SK-N-SH (cell line): ENCODE data around the gene STEAP3. TPM values are rescaled to one million over a fixed set of nuclear protein-coding genes. Genes with fewer than 3 reads are reported as not detected.

Experiments
- CTCF ChIA-PET: fragments of 300-600, 350-600 bp; formaldehyde crosslinking; extraction: SDS; loops from one replicate; lab custom pipeline; 2021; lab: Yijun Ruan, JAX
- POLR2A ChIA-PET: fragments of 350-600 bp; sonication (Branson Sonifier 250); formaldehyde crosslinking; extraction: SDS; loops from one replicate; lab custom pipeline; 2020; ENCODE audit warnings: antibody characterized with exemption, inconsistent platforms; lab: Yijun Ruan, JAX
- DNase-seq: peaks from one replicate; pipeline ENCODE4 v3.0.0; 2012
- H2AFZ ChIP-seq: fragments of 200-600 bp; sonication (generic); 2 replicates; pipeline ENCODE4 v1.8.1; 2016; ENCODE audit warnings: antibody characterized with exemption, mild to moderate bottlenecking, low read depth
- H3F3A ChIP-seq: fragments of 200-600 bp; sonication (generic); replicated peaks from 2 replicates; pipeline ENCODE3; 2016; ENCODE audit warnings: antibody characterized with exemption, mild to moderate bottlenecking; ENCODE audit not compliant: insufficient read depth
- H3K27ac ChIP-seq, 2 experiments: fragments of 200-500 bp in 1 of 2; fragments of 200-600 bp in 1 of 2; sonication (Bioruptor generic) in 1 of 2; sonication (generic), shearing (Covaris generic) in 1 of 2; 2 replicates each; pipeline versions ENCODE4 v1.5.1 to v1.6.1; 2014 to 2016; ENCODE audit warnings: low read depth in 2 of 2, inconsistent platforms in 1 of 2, low read length in 1 of 2, mild to moderate bottlenecking in 1 of 2, mixed read lengths in 1 of 2
- H3K27me3 ChIP-seq: fragments of 200-600 bp; sonication (generic), shearing (Covaris generic); 2 replicates; pipeline ENCODE4 v1.6.1; 2016; ENCODE audit warnings: mixed run types; ENCODE audit not compliant: insufficient read depth
- H3K36me3 ChIP-seq, 2 experiments: fragments of 200-500 bp in 1 of 2; fragments of 200-600 bp in 1 of 2; sonication (Bioruptor generic) in 1 of 2; sonication (generic) in 1 of 2; replicated peaks in 1 of 2; 2 replicates each; pipeline versions ENCODE3 to v1.5.1; 2014 to 2016; ENCODE audit warnings: low read length in 1 of 2, mild to moderate bottlenecking in 1 of 2; ENCODE audit not compliant: insufficient read depth in 2 of 2, control insufficient read depth in 1 of 2
- H3K4me1 ChIP-seq, 2 experiments: fragments of 200-500 bp in 1 of 2; fragments of 200-600 bp in 1 of 2; sonication (Bioruptor generic) in 1 of 2; sonication (generic), shearing (Covaris generic) in 1 of 2; 2 replicates each; pipeline versions ENCODE4 v1.5.1 to v1.6.1; 2014 to 2016; ENCODE audit warnings: low read depth in 1 of 2, low read length in 1 of 2, mixed run types in 1 of 2; ENCODE audit not compliant: insufficient read depth in 2 of 2, control insufficient read depth in 1 of 2
- H3K4me2 ChIP-seq: fragments of 200-600 bp; sonication (generic), shearing (Covaris generic); 2 replicates; pipeline ENCODE4 v1.6.1; 2017; ENCODE audit warnings: mixed run types
- H3K4me3 ChIP-seq, 2 experiments: fragments of 200-500 bp in 1 of 2; fragments of 200-600 bp in 1 of 2; sonication (Bioruptor generic) in 1 of 2; sonication (generic), shearing (Covaris generic) in 1 of 2; 2 replicates each; pipeline versions ENCODE4 v1.5.1 to v1.8.1; 2014 to 2016; ENCODE audit warnings: low read depth in 2 of 2, inconsistent platforms in 1 of 2, low read length in 1 of 2, mild to moderate bottlenecking in 1 of 2, mixed read lengths in 1 of 2, moderate library complexity in 1 of 2
- H3K79me2 ChIP-seq: fragments of 200-600 bp; sonication (generic); 2 replicates; pipeline ENCODE4 v1.8.1; 2017; ENCODE audit warnings: mild to moderate bottlenecking; ENCODE audit not compliant: insufficient read depth
- H3K9ac ChIP-seq: fragments of 200-600 bp; sonication (generic); 2 replicates; pipeline ENCODE4 v1.6.1; 2017; ENCODE audit warnings: mixed run types
- H3K9me2 ChIP-seq: fragments of 200-600 bp; sonication (generic); 2 replicates; pipeline ENCODE4 v1.6.1; 2017; ENCODE audit warnings: mixed run types
- H3K9me3 ChIP-seq: fragments of 200-600 bp; sonication (generic); 2 replicates; pipeline ENCODE4 v1.6.1; 2017; ENCODE audit warnings: mixed run types, mild to moderate bottlenecking, moderate library complexity
- H4K20me1 ChIP-seq: fragments of 200-600 bp; sonication (generic); 2 replicates; pipeline ENCODE4 v1.6.1; 2017; ENCODE audit warnings: mild to moderate bottlenecking, mixed run types; ENCODE audit not compliant: insufficient read depth
- EP300 ChIP-seq, 2 experiments: IDR thresholded peaks; 2 replicates each; pipeline versions ENCODE4 v1.4.0 to v1.6.1; 2012; ENCODE audit warnings: borderline replicate concordance in 1 of 2, low read depth in 1 of 2, low read length in 1 of 2
- FOXJ3 ChIP-seq: sonication (generic); formaldehyde crosslinking; IDR thresholded peaks from 2 replicates; pipeline ENCODE4 v1.5.1; 2020; ENCODE audit warnings: mild to moderate bottlenecking, missing genetic modification reagents
- FOXM1 ChIP-seq: IDR thresholded peaks from 2 replicates; pipeline ENCODE4 v1.4.0; 2012; ENCODE audit warnings: low read depth, mild to moderate bottlenecking
- JUND ChIP-seq: IDR thresholded peaks from 2 replicates; pipeline ENCODE4 v1.4.0; 2012
- MXI1 ChIP-seq: IDR thresholded peaks from 2 replicates; pipeline ENCODE4 v1.6.1; 2012; ENCODE audit warnings: mild to moderate bottlenecking, low read depth, low read length, improper control_type of control experiment
- NFIC ChIP-seq: IDR thresholded peaks from 2 replicates; pipeline ENCODE4 v1.4.0; 2012; ENCODE audit warnings: borderline replicate concordance
- NRF1 ChIP-seq: IDR thresholded peaks from 2 replicates; pipeline ENCODE4 v1.6.1; 2012; ENCODE audit warnings: low read depth, mild to moderate bottlenecking, low read length
- PBX3 ChIP-seq: IDR thresholded peaks from 2 replicates; pipeline ENCODE4; 2012
- POLR2AphosphoS5 ChIP-seq: IDR thresholded peaks from 2 replicates; pipeline ENCODE4 v1.6.1; 2012; ENCODE audit warnings: low read depth, low read length
- RCOR1 ChIP-seq: fragments of 150-350 bp; IDR thresholded peaks from 2 replicates; pipeline ENCODE4 v1.6.1; 2017; ENCODE audit warnings: antibody characterized with exemption, low read length
- REST ChIP-seq: IDR thresholded peaks from 2 replicates; pipeline ENCODE4 v1.6.1; 2012; ENCODE audit warnings: mild to moderate bottlenecking, low read depth, low read length, moderate library complexity
- SIN3A ChIP-seq: IDR thresholded peaks from 2 replicates; pipeline ENCODE4 v1.6.1; 2012; ENCODE audit warnings: low read depth, mild to moderate bottlenecking, low read length, moderate library complexity, borderline replicate concordance
- TEAD4 ChIP-seq: IDR thresholded peaks from 2 replicates; pipeline ENCODE4 v1.4.0; 2012; ENCODE audit warnings: mild to moderate bottlenecking, borderline replicate concordance; ENCODE audit not compliant: insufficient read depth
- USF2 ChIP-seq: fragments of 150-350 bp; IDR thresholded peaks from 2 replicates; pipeline ENCODE4 v1.6.1; 2017; ENCODE audit warnings: antibody characterized with exemption, low read length, low read depth, borderline replicate concordance
- YY1 ChIP-seq: IDR thresholded peaks from 2 replicates; pipeline ENCODE4 v1.4.0; 2012; ENCODE audit warnings: low read depth, mild to moderate bottlenecking
- ZBTB33 ChIP-seq: IDR thresholded peaks from 2 replicates; pipeline ENCODE4 v1.4.0; 2012; ENCODE audit warnings: low read depth, borderline replicate concordance
- WGBS: methylation state at CpG from one replicate; pipeline ENCODE4 v1.1.6; 2017; ENCODE audit warnings: low lambda C conversion rate; 5-methylcytosine and 5-hydroxymethylcytosine counted together
- polyA plus RNA-seq, 3 experiments: library from polyadenylated mRNA; depleted of rRNA; stranded (reverse); fragments of >200 nt; gene quantifications; 2 replicates each; pipeline ENCODE4 v1.2.3, GENCODE V29; 2012

Gene STEAP3
- polyA plus RNA-seq, 1 of the 3 experiments (the other 2 are of a cell fraction) = 30.6 TPM

GRCh38 chr2:119195887-119196286, 27.7 kb upstream of the STEAP3 start:
- Histone ChIP-seq H3K4me2 (no peak overlapping the region), H2AFZ (no peak overlapping the region), H3K36me3 (no peaks in the 10 kb centered on the region), H3K4me3 (no peak overlapping the region), H3K9me2 (no peaks in the 10 kb centered on the region), H3K9me3 (no peaks in the 10 kb centered on the region), H3K27ac (no peak overlapping the region), H4K20me1 (no peaks in the 10 kb centered on the region), H3K27me3 (peaks cover 4% of the 10 kb centered on the region; the same call in 1 of the 2 replicates), H3K9ac (no peak overlapping the region), H3K4me1 (no peaks in the 10 kb centered on the region), H3F3A (no peaks in the 10 kb centered on the region), H3K79me2 (no peaks in the 10 kb centered on the region)
- TF ChIP-seq SIN3A (no peak), POLR2AphosphoS5 (no peak), FOXJ3 (CRISPR knock-in tag) (no peak), PBX3 (no peak), ZBTB33 (no peak)
- DNase-seq = no peak
- POLR2A ChIA-PET = no interaction called here
- 63% methylated on average over 2 of the region's 2 CpGs for WGBS
- CTCF ChIA-PET = interaction anchor here (1.3 kb wide), 1 partner anchor 185 kb away, joined by 4 read pairs; no protein-coding TSS in a partner anchor

- Histone ChIP-seq H3K9ac (no peak overlapping the region), H3K4me3 (no peak overlapping the region), H3K4me2 (no peak overlapping the region), H3K36me3 (no peaks in the 10 kb centered on the region), H4K20me1 (no peaks in the 10 kb centered on the region), H3K27ac (no peak overlapping the region), H2AFZ (no peak overlapping the region), H3K4me1 (no peaks in the 10 kb centered on the region), H3F3A (no peaks in the 10 kb centered on the region), H3K79me2 (no peaks in the 10 kb centered on the region), H3K9me2 (no peaks in the 10 kb centered on the region), H3K27me3 (peaks cover 6% of the 10 kb centered on the region; the same call in 1 of the 2 replicates), H3K9me3 (no peaks in the 10 kb centered on the region)
- WGBS = 52% methylated on average over 6 of the region's 7 CpGs
- no peak for DNase-seq
- ChIA-PET CTCF (interaction anchor here (1.3 kb wide), 1 partner anchor 185 kb away, joined by 4 read pairs; no protein-coding TSS in a partner anchor), POLR2A (no interaction called here)
- TF ChIP-seq YY1 = no peak
- no peak for TF ChIP-seq REST
- no peak for TF ChIP-seq JUND
- TF ChIP-seq TEAD4 = no peak
- TF ChIP-seq ZBTB33 = no peak
- no peak for TF ChIP-seq MXI1
- no peak for TF ChIP-seq USF2
- TF ChIP-seq NRF1 = no peak
- no peak for TF ChIP-seq RCOR1
- TF ChIP-seq EP300 (IDR thresholded peaks at IDR 0.05; ENCODE audit: borderline replicate concordance in 1 of 2, low read depth in 1 of 2, low read length in 1 of 2) = no peak
- no peak for TF ChIP-seq POLR2AphosphoS5
- no peak for TF ChIP-seq FOXJ3 (CRISPR knock-in tag)
- TF ChIP-seq FOXM1 = no peak
- no peak for TF ChIP-seq NFIC
Measured at GRCh38 chr2:119196301-119197125, 27.1 kb upstream of the STEAP3 start.
